Measurements from ENCODE around the gene MCC.

Gene MCC

GRCh38 chr5:113166261-113166660 is 322.0 kb downstream of the MCC start:
- no peak for DNase-seq

GRCh38 chr5:113164021-113164420 is 324.2 kb downstream of the MCC start:
- DNase-seq: no peak

- no peak for DNase-seq
Measured at GRCh38 chr5:113163328-113163727, 324.9 kb downstream of the MCC start.

- DNase-seq: no peak
Measured at GRCh38 chr5:113162770-113163169, 325.5 kb downstream of the MCC start.

GRCh38 chr5:113162208-113162607 is 326.0 kb downstream of the MCC start:
- no peak for DNase-seq

- no peak for DNase-seq
Measured at GRCh38 chr5:113161806-113162205, 326.4 kb downstream of the MCC start.

GRCh38 chr5:113157886-113158285 is 330.4 kb downstream of the MCC start:
- no peak for DNase-seq

GRCh38 chr5:113156271-113156877 is 331.9 kb downstream of the MCC start:
- no peak for DNase-seq

- DNase-seq: no peak
Measured at GRCh38 chr5:113153512-113154097, 334.6 kb downstream of the MCC start.

GRCh38 chr5:113152380-113152740 is 335.9 kb downstream of the MCC start:
- DNase-seq: no peak

- no peak for DNase-seq
Measured at GRCh38 chr5:113151641-113152379, 336.4 kb downstream of the MCC start.

GRCh38 chr5:113150821-113151220 is 337.4 kb downstream of the MCC start:
- no peak for DNase-seq

- no peak for DNase-seq
Measured at GRCh38 chr5:113150221-113150620, 338.0 kb downstream of the MCC start.

- DNase-seq: no peak
Measured at GRCh38 chr5:113147537-113147936, 340.7 kb downstream of the MCC start.

- no peak for DNase-seq
Measured at GRCh38 chr5:113147101-113147508, 341.1 kb downstream of the MCC start.

GRCh38 chr5:113145757-113146387 is 342.4 kb downstream of the MCC start:
- no peak for DNase-seq

GRCh38 chr5:113142186-113142585 is 346.1 kb downstream of the MCC start:
- no peak for DNase-seq

- DNase-seq: no peak
Measured at GRCh38 chr5:113140837-113141671, 347.2 kb downstream of the MCC start.

- DNase-seq: no peak
Measured at GRCh38 chr5:113133211-113133975, 354.9 kb downstream of the MCC start.

GRCh38 chr5:113132564-113132963 is 355.7 kb downstream of the MCC start:
- no peak for DNase-seq

- DNase-seq: no peak
Measured at GRCh38 chr5:113128641-113129330, 359.5 kb downstream of the MCC start.

GRCh38 chr5:113128082-113128481 is 360.2 kb downstream of the MCC start:
- DNase-seq: no peak

Data from CD4-positive, alpha-beta T cell treated with Interleukin-6 for 4 hours (primary cell).